ENCODE measurements around the gene AHNAK.
"Not testable (repeated sequence)": the region's sequence is repeated elsewhere in the genome, so short reads cannot be mapped to it uniquely, and the experiment has no call there.

The AHNAK gene

GRCh38 chr11:62387381-62387780 is 159.2 kb downstream of the AHNAK start:
- Histone ChIP-seq H3K36me3 (ENCODE audit: insufficient read depth, low read length) (no peaks in the 10 kb centered on the region), H3K4me1 (ENCODE audit: insufficient read depth, low read length) (no peaks in the 10 kb centered on the region; the same call in 1 of the 2 replicates), H3K27ac (ENCODE audit: low read depth, low read length) (no peak overlapping the region), H3K27me3 (ENCODE audit: insufficient read depth, low read length) (no peaks in the 10 kb centered on the region), H3K4me3 (ENCODE audit: low read length) (no peak overlapping the region), H3K9me3 (ENCODE audit: insufficient read depth, low read depth, low read length) (no peaks in the 10 kb centered on the region), H3K9ac (ENCODE audit: low read depth, low read length) (no peak overlapping the region)
- 94% methylated on average over 3 of the region's 3 CpGs for WGBS

GRCh38 chr11:62386083-62386482 is 160.5 kb downstream of the AHNAK start:
- H3K4me3 ChIP-seq (ENCODE audit: low read length); H3K9ac ChIP-seq (ENCODE audit: low read depth, low read length); H3K27ac ChIP-seq (ENCODE audit: low read depth, low read length); H3K9me3 ChIP-seq (ENCODE audit: insufficient read depth, low read depth, low read length); H3K4me1 ChIP-seq (ENCODE audit: insufficient read depth, low read length); H3K36me3 ChIP-seq (ENCODE audit: insufficient read depth, low read length); H3K27me3 ChIP-seq (ENCODE audit: insufficient read depth, low read length): not testable (repeated sequence)
- 100% methylated on average over 1 of the region's 3 CpGs for WGBS

- no peaks in the 10 kb centered on the region for H3K9me3 ChIP-seq (ENCODE audit: insufficient read depth, low read depth, low read length)
- no peaks in the 10 kb centered on the region for H3K27me3 ChIP-seq (ENCODE audit: insufficient read depth, low read length)
- 96% methylated on average over 4 of the region's 6 CpGs for WGBS
- H3K4me3 ChIP-seq (ENCODE audit: low read length): no peak overlapping the region
- no peaks in the 10 kb centered on the region; the same call in 1 of the 2 replicates for H3K4me1 ChIP-seq (ENCODE audit: insufficient read depth, low read length)
- H3K9ac ChIP-seq (ENCODE audit: low read depth, low read length): no peak overlapping the region
- no peak overlapping the region for H3K27ac ChIP-seq (ENCODE audit: low read depth, low read length)
- no peaks in the 10 kb centered on the region for H3K36me3 ChIP-seq (ENCODE audit: insufficient read depth, low read length)
Measured at GRCh38 chr11:62383822-62384221, 162.8 kb downstream of the AHNAK start.
